NCI-H1048 (cell line): ENCODE measurements around the gene NUDT2.

ENCODE experiments used
- DNase-seq: peaks from one replicate; lab custom pipeline; 2025; lab: John Stamatoyannopoulos, UW

NUDT2 gene

GRCh38 chr9:34385561-34386230 is 56.3 kb downstream of the NUDT2 start:
- DNase-seq, result no peak

GRCh38 chr9:34386656-34387055 is 57.3 kb downstream of the NUDT2 start:
- no peak for DNase-seq

- DNase-seq, result no peak
Measured at GRCh38 chr9:34387239-34387638, 57.9 kb downstream of the NUDT2 start.

- DNase-seq, result no peak
Measured at GRCh38 chr9:34392511-34392910, 63.1 kb downstream of the NUDT2 start.
